GM23248 (cell line): ENCODE measurements around the gene CHMP5.

Experiments used
- EZH2 ChIP-seq: fragments of 200-600 bp; sonication (generic); IDR thresholded peaks from 2 replicates; pipeline ENCODE4 v1.6.1; 2018; ENCODE audit warnings: antibody characterized with exemption, mild to moderate bottlenecking; ENCODE audit not compliant: insufficient read depth, poor library complexity, severe bottlenecking
- EZH2phosphoT487 ChIP-seq: fragments of 200-600 bp; sonication (generic); IDR thresholded peaks from 2 replicates; pipeline ENCODE4 v1.6.1; 2018; ENCODE audit warnings: antibody characterized with exemption, moderate library complexity, mild to moderate bottlenecking, low read depth; ENCODE audit not compliant: insufficient read depth

- TF ChIP-seq EZH2: no peak
- no peak for TF ChIP-seq EZH2phosphoT487
Measured at GRCh38 chr9:33245341-33245740, 19.5 kb upstream of the CHMP5 start.
